Fibroblast of lung (primary cell): ENCODE data around the gene FBXW10B. TPM values are rescaled to one million over a fixed set of nuclear protein-coding genes. Genes with fewer than 3 reads are reported as not detected.

ENCODE experiments used
- DNase-seq, 2 donors: peaks; one replicate each; pipeline versions ENCODE4 v3.0.0 to v3.0.0-alpha.2; 2010; ENCODE audit warnings: low read depth in 2 of 2
- H2AFZ ChIP-seq: 2 replicates; pipeline ENCODE4 v1.5.1; 2012; ENCODE audit warnings: low read length, control low read depth, inconsistent platforms
- H3K27ac ChIP-seq: 2 replicates; pipeline ENCODE4 v1.5.1; 2011; ENCODE audit warnings: low read length, control low read depth; ENCODE audit not compliant: insufficient read depth
- H3K27me3 ChIP-seq: 2 replicates; pipeline ENCODE4 v1.5.1; 2011; ENCODE audit warnings: mild to moderate bottlenecking, low read length; ENCODE audit not compliant: control insufficient read depth, insufficient read depth
- H3K36me3 ChIP-seq: 2 replicates; pipeline ENCODE4 v1.5.1; 2011; ENCODE audit warnings: low read length; ENCODE audit not compliant: control insufficient read depth, insufficient read depth
- H3K4me1 ChIP-seq: 2 replicates; pipeline ENCODE4 v1.5.1; 2011; ENCODE audit warnings: low read length; ENCODE audit not compliant: control insufficient read depth, insufficient read depth; ENCODE audit errors: extremely low read depth
- H3K4me2 ChIP-seq: 2 replicates; pipeline ENCODE4 v1.5.1; 2011; ENCODE audit warnings: low read length, control low read depth; ENCODE audit not compliant: insufficient read depth; ENCODE audit errors: extremely low read depth
- H3K4me3 ChIP-seq, 4 experiments: fragments of 200-600 bp in 1 of 4; sonication (generic) in 1 of 4; replicated peaks in 1 of 4; 2 replicates each; pipeline ENCODE4 v1.5.1; 2011 to 2016; ENCODE audit warnings: low read length in 4 of 4, low read depth in 3 of 4, mild to moderate bottlenecking in 3 of 4, control low read depth in 2 of 4, inconsistent platforms in 1 of 4, mixed read lengths in 1 of 4; ENCODE audit not compliant: insufficient read depth in 1 of 4; ENCODE audit errors: control extremely low read depth in 1 of 4
- H3K79me2 ChIP-seq: 2 replicates; pipeline ENCODE4 v1.5.1; 2012; ENCODE audit warnings: mild to moderate bottlenecking, low read length, inconsistent platforms; ENCODE audit not compliant: control insufficient read depth, insufficient read depth
- H3K9ac ChIP-seq: 2 replicates; pipeline ENCODE4 v1.5.1; 2011; ENCODE audit warnings: mild to moderate bottlenecking, low read length, control low read depth; ENCODE audit not compliant: insufficient read depth
- H3K9me3 ChIP-seq: 2 replicates; pipeline ENCODE4 v1.5.1; 2012; ENCODE audit warnings: low read depth, low read length; ENCODE audit not compliant: control insufficient read depth, insufficient read depth
- H4K20me1 ChIP-seq: 2 replicates; pipeline ENCODE4 v1.5.1; 2011; ENCODE audit warnings: low read length; ENCODE audit not compliant: control insufficient read depth, insufficient read depth; ENCODE audit errors: extremely low read depth
- CTCF ChIP-seq, 2 donors: IDR thresholded peaks in 1 of 2; conservative IDR thresholded peaks in 1 of 2; 1 replicate in 1 of 2; 2 replicates in 1 of 2; pipeline ENCODE4 v1.5.1; 2011 to 2012; ENCODE audit warnings: low read length in 2 of 2, control low read depth in 1 of 2, inconsistent platforms in 1 of 2, low read depth in 1 of 2, mild to moderate bottlenecking in 1 of 2
- EZH2 ChIP-seq: IDR thresholded peaks from 2 replicates; pipeline ENCODE4 v1.5.1; 2012; ENCODE audit warnings: low read length, control low read depth, mild to moderate bottlenecking; ENCODE audit errors: missing control alignments
- polyA plus RNA-seq, 2 donors: library from polyadenylated mRNA; depleted of rRNA in 1 of 2; stranded (reverse) in 1 of 2; unstranded in 1 of 2; fragments of >200 nt; gene quantifications; 2 replicates each; pipeline ENCODE4 v1.2.1, GENCODE V29; 2011 to 2012; ENCODE audit warnings: missing spikeins in 1 of 2
- total RNA-seq: library from RNA; depleted of rRNA; stranded (reverse); fragments of >200 nt; gene quantifications from 2 replicates; pipeline ENCODE4 v1.2.1, GENCODE V29; 2014

The FBXW10B gene
- total and polyA plus RNA-seq, 2 donors (not counting 1 experiment from before 2014, with no cell fraction given), result 0.11 to 0.50 TPM

- Histone ChIP-seq H3K4me2 (peak overlapping the region; percentile 97), H3K9me3 (no peaks in the 10 kb centered on the region), H3K4me3 (peak overlapping the region; percentile 78 to 97 (median 88)), H3K9ac (peak overlapping the region; percentile 67), H4K20me1 (no peaks in the 10 kb centered on the region), H3K79me2 (peaks cover 9% of the 10 kb centered on the region), H3K27me3 (no peaks in the 10 kb centered on the region), H3K27ac (peak overlapping the region; percentile 82), H3K36me3 (no peaks in the 10 kb centered on the region), H3K4me1 (no peaks in the 10 kb centered on the region), H2AFZ (peak overlapping the region; percentile 67)
- peak; percentile 99 for DNase-seq
- no peak for TF ChIP-seq EZH2
Observed at GRCh38 chr17:15651583-15652110, 32.1 kb upstream of the FBXW10B start.

- no peaks in the 10 kb centered on the region for H3K27me3 ChIP-seq
- no peaks in the 10 kb centered on the region for H3K4me1 ChIP-seq
- H3K4me3 ChIP-seq, result peak overlapping the region; percentile 78 to 97 (median 88)
- peak overlapping the region; percentile 67 for H2AFZ ChIP-seq
- peak in 1 of 2 donors; percentile 11 for TF ChIP-seq CTCF (conservative IDR thresholded peaks at IDR 0.05 in 1 of 2, IDR thresholded peaks at IDR 0.05 in 1 of 2; ENCODE audit: low read depth in 1 of 2, low read length in 2 of 2)
- no peak for TF ChIP-seq EZH2
- H3K4me2 ChIP-seq, result peak overlapping the region; percentile 97
- peaks cover 9% of the 10 kb centered on the region for H3K79me2 ChIP-seq
- H3K27ac ChIP-seq, result peak overlapping the region; percentile 82
- no peaks in the 10 kb centered on the region for H3K9me3 ChIP-seq
- H3K9ac ChIP-seq, result peak overlapping the region; percentile 67
- H3K36me3 ChIP-seq, result no peaks in the 10 kb centered on the region
- H4K20me1 ChIP-seq, result no peaks in the 10 kb centered on the region
- peak in 1 of 2 donors; percentile 23 for DNase-seq
Observed at GRCh38 chr17:15650741-15651582, 31.5 kb upstream of the FBXW10B start.

- peak; percentile 56 to 60 for DNase-seq
- H3K9me3 ChIP-seq, result no peaks in the 10 kb centered on the region
- H3K27me3 ChIP-seq, result no peaks in the 10 kb centered on the region
- H4K20me1 ChIP-seq, result no peaks in the 10 kb centered on the region
- no peak overlapping the region for H2AFZ ChIP-seq
- H3K4me3 ChIP-seq, result peak overlapping the region; percentile 78 to 97 (median 88)
- H3K27ac ChIP-seq, result peak overlapping the region; percentile 82
- peak overlapping the region; percentile 97 for H3K4me2 ChIP-seq
- H3K79me2 ChIP-seq, result peaks cover 9% of the 10 kb centered on the region
- H3K9ac ChIP-seq, result no peak overlapping the region
- TF ChIP-seq EZH2, result no peak
- no peak for TF ChIP-seq CTCF (conservative IDR thresholded peaks at IDR 0.05 in 1 of 2, IDR thresholded peaks at IDR 0.05 in 1 of 2; ENCODE audit: low read depth in 1 of 2, low read length in 2 of 2)
- H3K36me3 ChIP-seq, result no peaks in the 10 kb centered on the region
- H3K4me1 ChIP-seq, result no peaks in the 10 kb centered on the region
Observed at GRCh38 chr17:15649861-15650421, 30.4 kb upstream of the FBXW10B start.
